GM19351 (cell line): ENCODE results near the gene LACTBL1.
"Not testable (repeated sequence)": the region's sequence is repeated elsewhere in the genome, so short reads cannot be mapped to it uniquely, and the experiment has no call there.

Experiments used
- ATAC-seq: cut with Tn5 transposase; IDR thresholded peaks from one replicate; pipeline ENCODE4 v1.9.1; 2021; ENCODE audit warnings: mild to moderate bottlenecking, moderate library complexity; ENCODE audit not compliant: unreplicated experiment

Gene LACTBL1

GRCh38 chr1:22949822-22950331, 22.8 kb downstream of the LACTBL1 start:
- ATAC-seq, result no peak

GRCh38 chr1:22945171-22945570, 27.5 kb downstream of the LACTBL1 start:
- not testable (repeated sequence) for ATAC-seq

- no peak for ATAC-seq
Observed at GRCh38 chr1:22944346-22945055, 28.2 kb downstream of the LACTBL1 start.

GRCh38 chr1:22941257-22941656, 31.4 kb downstream of the LACTBL1 start:
- ATAC-seq, result no peak

GRCh38 chr1:22936681-22937080, 36.0 kb downstream of the LACTBL1 start:
- no peak for ATAC-seq

GRCh38 chr1:22935433-22935832, 37.2 kb downstream of the LACTBL1 start:
- no peak for ATAC-seq

GRCh38 chr1:22932803-22933470, 39.7 kb downstream of the LACTBL1 start:
- no peak for ATAC-seq

GRCh38 chr1:22930240-22930912, 42.3 kb downstream of the LACTBL1 start:
- no peak for ATAC-seq

- ATAC-seq, result no peak
Observed at GRCh38 chr1:22925111-22925510, 47.6 kb downstream of the LACTBL1 start.

- ATAC-seq, result no peak
Observed at GRCh38 chr1:22922640-22923039, 50.0 kb downstream of the LACTBL1 start.

GRCh38 chr1:22921452-22922126, 51.1 kb downstream of the LACTBL1 start:
- no peak for ATAC-seq

- no peak for ATAC-seq
Observed at GRCh38 chr1:22920734-22921451, 51.8 kb downstream of the LACTBL1 start.

GRCh38 chr1:22920026-22920733, 52.5 kb downstream of the LACTBL1 start:
- ATAC-seq, result no peak

- ATAC-seq, result no peak
Observed at GRCh38 chr1:22919341-22920025, 53.2 kb downstream of the LACTBL1 start.

GRCh38 chr1:22918644-22919043, 54.0 kb downstream of the LACTBL1 start:
- no peak for ATAC-seq

GRCh38 chr1:22917989-22918388, 54.7 kb downstream of the LACTBL1 start:
- no peak for ATAC-seq

GRCh38 chr1:22916471-22916820, 56.2 kb downstream of the LACTBL1 start:
- no peak for ATAC-seq

GRCh38 chr1:22915816-22916470, 56.7 kb downstream of the LACTBL1 start:
- no peak for ATAC-seq

- no peak for ATAC-seq
Observed at GRCh38 chr1:22915231-22915630, 57.4 kb downstream of the LACTBL1 start.
